Endothelial cell of umbilical vein (primary cell): ENCODE data around the gene RAPH1. TPM values are rescaled to one million over a fixed set of nuclear protein-coding genes. Genes with fewer than 3 reads are reported as not detected.

Experiments used
- BruUV-seq: library from RNA; stranded (reverse); fragments of 400-500 nt; replicated peaks from 2 replicates; lab custom pipeline; 2021; lab: Mats Ljungman, UMichigan
- CTCF ChIA-PET: fragments of 300-600, 350-600 bp; sonication (Branson Sonifier 250); formaldehyde crosslinking; loops from one replicate; lab custom pipeline; 2021; ENCODE audit warnings: antibody characterized with exemption, inconsistent platforms; lab: Charles Lee
- POLR2A ChIA-PET: fragments of 300-600, 350-600 bp; sonication (Branson Sonifier 250); formaldehyde crosslinking; loops from one replicate; lab custom pipeline; 2021; ENCODE audit warnings: antibody characterized with exemption, inconsistent platforms; lab: Charles Lee
- DNase-seq: peaks from one replicate; pipeline ENCODE4 v3.0.0-alpha.2; 2011; ENCODE audit warnings: low read depth, low spot score
- FAIRE-seq: peaks from 2 replicates; lab custom pipeline; 2011; peaks lifted over from hg19 to GRCh38; lab: Jason Lieb, UNC
- H2AFZ ChIP-seq: 2 replicates; pipeline ENCODE4 v1.6.0; 2012; ENCODE audit warnings: low read depth, low read length, control low read depth, inconsistent platforms
- H3K27ac ChIP-seq: 2 replicates; pipeline ENCODE4 v1.5.1; 2011; ENCODE audit warnings: low read depth, mild to moderate bottlenecking, control low read depth, low read length, moderate library complexity; ENCODE audit not compliant: insufficient read depth
- H3K27me3 ChIP-seq, 2 experiments: 2 replicates each; pipeline versions ENCODE4 v1.6.0 to v1.6.1; 2011; ENCODE audit warnings: low read length in 2 of 2, mixed read lengths in 1 of 2; ENCODE audit not compliant: control insufficient read depth in 2 of 2, insufficient read depth in 2 of 2
- H3K36me3 ChIP-seq, 2 experiments: 2 replicates in 1 of 2; 3 replicates in 1 of 2; pipeline ENCODE4 v1.5.1; 2011; ENCODE audit warnings: low read length in 2 of 2, mild to moderate bottlenecking in 1 of 2, moderate library complexity in 1 of 2; ENCODE audit not compliant: control insufficient read depth in 2 of 2, insufficient read depth in 2 of 2; ENCODE audit errors: extremely low read depth in 1 of 2
- H3K4me1 ChIP-seq: 3 replicates; pipeline ENCODE4 v1.5.1; 2011; ENCODE audit warnings: mild to moderate bottlenecking, low read length; ENCODE audit not compliant: control insufficient read depth, insufficient read depth; ENCODE audit errors: extremely low read depth
- H3K4me2 ChIP-seq: 2 replicates; pipeline ENCODE4 v1.6.1; 2011; ENCODE audit warnings: low read length, control low read depth, mixed read lengths; ENCODE audit not compliant: insufficient read depth
- H3K4me3 ChIP-seq, 3 experiments: fragments of 200-600 bp in 1 of 3; sonication (generic), shearing (Covaris generic) in 1 of 3; replicated peaks in 1 of 3; 2 replicates each; pipeline ENCODE4 v1.5.1; 2011 to 2016; ENCODE audit warnings: control low read depth in 3 of 3, low read length in 3 of 3, mild to moderate bottlenecking in 2 of 3, inconsistent platforms in 1 of 3, low read depth in 1 of 3, moderate library complexity in 1 of 3; ENCODE audit not compliant: insufficient read depth in 1 of 3
- H3K79me2 ChIP-seq: 2 replicates; pipeline ENCODE4 v1.6.0; 2012; ENCODE audit warnings: low read length, inconsistent platforms; ENCODE audit not compliant: control insufficient read depth, insufficient read depth
- H3K9ac ChIP-seq: replicated peaks from 2 replicates; pipeline ENCODE3; 2011; ENCODE audit warnings: low read length, control low read depth; ENCODE audit not compliant: insufficient read depth; ENCODE audit errors: extremely low read depth
- H3K9me1 ChIP-seq: replicated peaks from 3 replicates; pipeline ENCODE4 v1.6.0; 2011; ENCODE audit warnings: mild to moderate bottlenecking, low read length; ENCODE audit not compliant: control insufficient read depth, insufficient read depth; ENCODE audit errors: extremely low read depth
- H3K9me3 ChIP-seq: replicated peaks from 2 replicates; pipeline ENCODE4 v1.5.1; 2012; ENCODE audit warnings: low read length, inconsistent platforms; ENCODE audit not compliant: control insufficient read depth, insufficient read depth
- H4K20me1 ChIP-seq: replicated peaks from 2 replicates; pipeline ENCODE3; 2011; ENCODE audit warnings: mild to moderate bottlenecking, low read length; ENCODE audit not compliant: control insufficient read depth, insufficient read depth; ENCODE audit errors: extremely low read depth
- CTCF ChIP-seq, 2 donors: IDR thresholded peaks; 1 replicate in 1 of 2; 2 replicates in 1 of 2; pipeline ENCODE4 v1.5.1; 2011; ENCODE audit warnings: low read length in 2 of 2, mild to moderate bottlenecking in 2 of 2, moderate library complexity in 2 of 2, control low read depth in 1 of 2, inconsistent platforms in 1 of 2, low read depth in 1 of 2; ENCODE audit not compliant: insufficient read depth in 1 of 2; ENCODE audit errors: extremely low read depth in 1 of 2
- JUN ChIP-seq: IDR thresholded peaks from 2 replicates; pipeline ENCODE4 v1.6.1; 2011; ENCODE audit warnings: borderline replicate concordance, low read depth; ENCODE audit not compliant: insufficient read length, insufficient read depth
- MAX ChIP-seq: IDR thresholded peaks from 2 replicates; pipeline ENCODE4 v1.6.1; 2011; ENCODE audit not compliant: insufficient read depth, insufficient read length
- MYC ChIP-seq: IDR thresholded peaks from one replicate; pipeline ENCODE4 v1.6.1; 2011; ENCODE audit warnings: mild to moderate bottlenecking, low read depth, low read length
- POLR2A ChIP-seq: IDR thresholded peaks from 2 replicates; pipeline ENCODE4 v1.6.1; 2012; ENCODE audit warnings: low read depth, mild to moderate bottlenecking, control low read depth, low read length
- POLR2AphosphoS5 ChIP-seq: IDR thresholded peaks from 2 replicates; pipeline ENCODE4 v1.6.1; 2012; ENCODE audit warnings: low read depth, mild to moderate bottlenecking, control low read depth, low read length, moderate library complexity; ENCODE audit not compliant: insufficient read depth
- dilution Hi-C: fragments of 300-500 bp; cut with MboI; formaldehyde crosslinking; loops from one replicate; pipeline ENCODE4 v1.15.0; 2019; ENCODE audit warnings: low sequenced_read_pairs; ENCODE audit not compliant: extremely low pct_ligation_motif_present
- intact Hi-C: fragments of 100-400 bp; cut with micrococcal nuclease; formaldehyde crosslinking; loops from one replicate; pipeline ENCODE4 v1.10.0; 2022
- polyA plus RNA-seq, 4 experiments: library from polyadenylated mRNA; depleted of rRNA in 3 of 4; stranded (reverse) in 3 of 4; unstranded in 1 of 4; fragments of >200 nt; gene quantifications; 2 replicates each; pipeline versions ENCODE4 v1.2.1 to v1.2.3, GENCODE V29; 2011 to 2012; ENCODE audit warnings: missing spikeins in 1 of 4
- total RNA-seq: library from RNA; stranded (reverse); gene quantifications from 2 replicates; pipeline ENCODE4 v1.2.3, GENCODE V29; 2021

The RAPH1 gene
- total and polyA plus RNA-seq, 2 donors (not counting 3 experiments of a cell fraction or from before 2014, with no cell fraction given): 5.1 to 59.5 TPM

- Histone ChIP-seq H3K9me3 (no peaks in the 10 kb centered on the region), H3K4me3 (no peak overlapping the region), H3K4me2 (no peak overlapping the region), H3K4me1 (no peaks in the 10 kb centered on the region), H3K36me3 (peaks cover 3 to 6% of the 10 kb centered on the region in 2 experiments), H3K27me3 (no peaks in the 10 kb centered on the region), H3K9ac (no peak overlapping the region), H2AFZ (no peak overlapping the region), H3K79me2 (peaks cover 23% of the 10 kb centered on the region), H3K9me1 (no peaks in the 10 kb centered on the region), H3K27ac (no peak overlapping the region), H4K20me1 (no peaks in the 10 kb centered on the region)
- ChIA-PET CTCF (interaction anchor here (0.6 to 2.5 kb wide), 3 partner anchors 331 to 336 kb away, joined by 3 to 14 read pairs (median 3); no protein-coding TSS in a partner anchor), POLR2A (no interaction called here)
- FAIRE-seq (no peak), DNase-seq (no peak)
- BruUV-seq: no TSS peak
- TF ChIP-seq MAX: no peak
- TF ChIP-seq POLR2AphosphoS5: no peak
- no peak for TF ChIP-seq POLR2A
- no peak for TF ChIP-seq CTCF (IDR thresholded peaks at IDR 0.05; ENCODE audit: extremely low read depth in 1 of 2, insufficient read depth in 1 of 2, low read depth in 1 of 2, low read length in 2 of 2)
- no peak for TF ChIP-seq MYC
- no peak for TF ChIP-seq JUN
- intact Hi-C loops: loop anchor here (5.0 kb wide), 2 partner anchors 172 to 307 kb away; no protein-coding TSS in a partner anchor
- dilution Hi-C loops: no loop called here
Observed at GRCh38 chr2:203480623-203481022, 54.5 kb downstream of the RAPH1 start.
